Jurkat, Clone E6-1 (cell line): Measurements from ENCODE around the gene NME3.

Experiments
- DNase-seq: peaks from one replicate; pipeline ENCODE4 v3.0.0-alpha.2; 2011; ENCODE audit warnings: low read depth, low spot score
- H3K4me3 ChIP-seq: 2 replicates; pipeline ENCODE4 v1.5.1; 2011; ENCODE audit warnings: mild to moderate bottlenecking, low read length, control low read depth, moderate library complexity

The NME3 gene

GRCh38 chr16:1772362-1772907, 1.1 kb upstream of the NME3 start, which contains the start of gene EME2:
TSS of gene EME2 (plus strand) at chr16:1772810. CDS start at chr16:1773228, 418 bp downstream.
- no peak for DNase-seq
- peak within 1 kb of the TSS; percentile 85 for H3K4me3 ChIP-seq

GRCh38 chr16:1771864-1772361, 570 bp upstream of the NME3 start:
- no peak for DNase-seq
- peak overlapping the region; percentile 85 for H3K4me3 ChIP-seq

- no peak for DNase-seq
- no peak overlapping the region for H3K4me3 ChIP-seq
Measured at GRCh38 chr16:1770328-1771187, 785 bp downstream of the NME3 start.

GRCh38 chr16:1769402-1770300, 1.7 kb downstream of the NME3 start:
- no peak for DNase-seq
- H3K4me3 ChIP-seq: no peak overlapping the region

GRCh38 chr16:1768767-1769401, 2.5 kb downstream of the NME3 start:
- DNase-seq: no peak
- no peak overlapping the region for H3K4me3 ChIP-seq

- DNase-seq: no peak
- H3K4me3 ChIP-seq: no peak overlapping the region
Measured at GRCh38 chr16:1768061-1768766, 3.1 kb downstream of the NME3 start.

GRCh38 chr16:1767116-1767994, 4.0 kb downstream of the NME3 start:
- no peak for DNase-seq
- H3K4me3 ChIP-seq: no peak overlapping the region

- no peak overlapping the region for H3K4me3 ChIP-seq
- no peak for DNase-seq
Measured at GRCh38 chr16:1766701-1767100, 4.6 kb downstream of the NME3 start.

GRCh38 chr16:1766231-1766630, 5.1 kb downstream of the NME3 start:
- H3K4me3 ChIP-seq: no peak overlapping the region
- no peak for DNase-seq

- DNase-seq: no peak
- no peak overlapping the region for H3K4me3 ChIP-seq
Measured at GRCh38 chr16:1765826-1766225, 5.5 kb downstream of the NME3 start.

- H3K4me3 ChIP-seq: no peak overlapping the region
- no peak for DNase-seq
Measured at GRCh38 chr16:1764971-1765370, 6.4 kb downstream of the NME3 start.

- no peak for DNase-seq
- H3K4me3 ChIP-seq: no peak overlapping the region
Measured at GRCh38 chr16:1763521-1764511, 7.5 kb downstream of the NME3 start.

- no peak overlapping the region for H3K4me3 ChIP-seq
- DNase-seq: no peak
Measured at GRCh38 chr16:1762879-1763520, 8.3 kb downstream of the NME3 start.

- DNase-seq: no peak
- H3K4me3 ChIP-seq: no peak overlapping the region
Measured at GRCh38 chr16:1762196-1762878, 9.0 kb downstream of the NME3 start.

GRCh38 chr16:1761751-1762150, 9.6 kb downstream of the NME3 start:
- H3K4me3 ChIP-seq: no peak overlapping the region
- DNase-seq: no peak

GRCh38 chr16:1760911-1761310, 10.4 kb downstream of the NME3 start:
- H3K4me3 ChIP-seq: no peak overlapping the region
- DNase-seq: no peak
